Type B pancreatic cell (in vitro differentiated cells): ENCODE measurements around the gene SH3RF3. TPM values are rescaled to one million over a fixed set of nuclear protein-coding genes. Genes with fewer than 3 reads are reported as not detected.

Source experiments
- DNase-seq: peaks from one replicate; pipeline ENCODE4 v3.0.0; 2021; ENCODE audit warnings: mixed read lengths; ENCODE audit not compliant: unreplicated experiment; ENCODE audit errors: extremely low spot score
- H3K27ac Mint-ChIP-seq: 2 replicates; pipeline ENCODE4 v1.8.0; 2021; ENCODE audit warnings: mild to moderate bottlenecking, mixed read lengths
- H3K27me3 Mint-ChIP-seq: 2 replicates; pipeline ENCODE4 v1.8.0; 2021; ENCODE audit warnings: mixed read lengths
- H3K36me3 Mint-ChIP-seq: 2 replicates; pipeline ENCODE4 v1.8.0; 2021; ENCODE audit warnings: mixed read lengths
- H3K4me1 Mint-ChIP-seq: one replicate; pipeline ENCODE4 v1.8.0; 2021; ENCODE audit warnings: mixed read lengths; ENCODE audit not compliant: unreplicated experiment
- H3K4me3 Mint-ChIP-seq: 2 replicates; pipeline ENCODE4 v1.8.0; 2021; ENCODE audit warnings: mild to moderate bottlenecking, mixed read lengths
- H3K9me3 Mint-ChIP-seq: 2 replicates; pipeline ENCODE4 v1.8.0; 2021; ENCODE audit warnings: mixed read lengths
- CTCF ChIP-seq: fragments of 200-600 bp; sonication (generic); conservative IDR thresholded peaks from 2 replicates; pipeline ENCODE4 v1.5.0; 2021; ENCODE audit warnings: antibody characterized with exemption, mild to moderate bottlenecking
- total RNA-seq: library from RNA; stranded (reverse); gene quantifications from 2 replicates; pipeline ENCODE4 v1.2.1, GENCODE V29; 2021; ENCODE audit warnings: low replicate concordance

Gene SH3RF3
- total RNA-seq, 1 donor from 2014 or later = 13.9 TPM

- Mint-ChIP-seq H3K9me3 (peaks cover 12% of the 10 kb centered on the region), H3K27me3 (peaks cover 7% of the 10 kb centered on the region), H3K4me3 (peak overlapping the region; percentile 22), H3K4me1 (peaks cover 34% of the 10 kb centered on the region), H3K36me3 (peaks cover 22% of the 10 kb centered on the region), H3K27ac (peak overlapping the region; percentile 55)
- DNase-seq = no peak
- TF ChIP-seq CTCF = no peak
Measured at GRCh38 chr2:109437325-109438090, 308.5 kb downstream of the SH3RF3 start.

GRCh38 chr2:109438146-109438545 is 309.1 kb downstream of the SH3RF3 start:
- H3K36me3 Mint-ChIP-seq = peaks cover 22% of the 10 kb centered on the region
- no peak overlapping the region for H3K27ac Mint-ChIP-seq
- no peak overlapping the region for H3K4me3 Mint-ChIP-seq
- peaks cover 7% of the 10 kb centered on the region for H3K27me3 Mint-ChIP-seq
- H3K4me1 Mint-ChIP-seq = peaks cover 34% of the 10 kb centered on the region
- H3K9me3 Mint-ChIP-seq = peaks cover 12% of the 10 kb centered on the region
- DNase-seq = no peak
- TF ChIP-seq CTCF = no peak

GRCh38 chr2:109438773-109439389 is 309.9 kb downstream of the SH3RF3 start:
- no peak for TF ChIP-seq CTCF
- H3K27me3 Mint-ChIP-seq = peaks cover 7% of the 10 kb centered on the region
- peaks cover 12% of the 10 kb centered on the region for H3K9me3 Mint-ChIP-seq
- DNase-seq = no peak
- no peak overlapping the region for H3K27ac Mint-ChIP-seq
- peak overlapping the region; percentile 10 for H3K4me3 Mint-ChIP-seq
- H3K36me3 Mint-ChIP-seq = peaks cover 22% of the 10 kb centered on the region
- peaks cover 34% of the 10 kb centered on the region for H3K4me1 Mint-ChIP-seq

GRCh38 chr2:109439390-109439786 is 310.4 kb downstream of the SH3RF3 start:
- Mint-ChIP-seq H3K36me3 (peaks cover 21% of the 10 kb centered on the region), H3K4me3 (peak overlapping the region; percentile 10), H3K27ac (no peak overlapping the region), H3K27me3 (peaks cover 7% of the 10 kb centered on the region), H3K9me3 (peaks cover 12% of the 10 kb centered on the region), H3K4me1 (peaks cover 31% of the 10 kb centered on the region)
- DNase-seq = no peak
- TF ChIP-seq CTCF = no peak

- H3K4me3 Mint-ChIP-seq = peak overlapping the region; percentile 7
- H3K36me3 Mint-ChIP-seq = peaks cover 24% of the 10 kb centered on the region
- peaks cover 7% of the 10 kb centered on the region for H3K27me3 Mint-ChIP-seq
Measured at GRCh38 chr2:109439986-109440385, 311.0 kb downstream of the SH3RF3 start.

More at GRCh38 chr2:109439986-109440385, 311.0 kb downstream of the SH3RF3 start:
- DNase-seq = no peak
- H3K9me3 Mint-ChIP-seq = peaks cover 18% of the 10 kb centered on the region
- H3K4me1 Mint-ChIP-seq = peaks cover 28% of the 10 kb centered on the region
- TF ChIP-seq CTCF = no peak
- H3K27ac Mint-ChIP-seq = peak overlapping the region; percentile 4
